Activated CD4-positive, alpha-beta T cell treated with anti-CD3 and anti-CD28 coated beads, Interleukin-2, amount 50 U/mL, for 16 hours (primary cell): Measurements from ENCODE around the gene STX4.
A peak's percentile ranks its signal among the peaks of the same experiment; 100 is the strongest.

Experiments
- DNase-seq: peaks from one replicate; pipeline ENCODE4 v3.0.0-alpha.2; 2020

STX4 gene

DNA sequence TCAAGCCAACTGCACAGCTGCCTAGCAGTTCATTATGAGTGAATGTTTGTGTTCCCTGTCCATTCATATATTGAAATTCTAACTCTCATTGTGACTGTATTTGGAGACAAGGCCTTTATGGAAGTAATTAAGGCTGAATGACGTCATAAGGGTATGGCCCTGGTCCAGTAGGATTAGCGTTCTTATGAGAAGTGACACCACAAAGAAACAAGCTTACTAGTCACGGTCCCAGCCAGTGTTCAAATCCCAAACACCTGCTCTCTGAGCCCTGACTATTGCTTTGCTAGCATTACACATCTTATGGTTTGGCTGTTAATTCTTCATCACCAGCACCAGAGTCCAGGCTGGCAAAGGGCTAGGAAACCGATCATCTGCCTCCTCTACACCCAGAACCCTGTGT, 38.5 kb downstream of the STX4 start:
- DNase-seq: no peak

GRCh38 chr16:31072540-31073141, 39.3 kb downstream of the STX4 start:
- peak; percentile 60 for DNase-seq

DNA sequence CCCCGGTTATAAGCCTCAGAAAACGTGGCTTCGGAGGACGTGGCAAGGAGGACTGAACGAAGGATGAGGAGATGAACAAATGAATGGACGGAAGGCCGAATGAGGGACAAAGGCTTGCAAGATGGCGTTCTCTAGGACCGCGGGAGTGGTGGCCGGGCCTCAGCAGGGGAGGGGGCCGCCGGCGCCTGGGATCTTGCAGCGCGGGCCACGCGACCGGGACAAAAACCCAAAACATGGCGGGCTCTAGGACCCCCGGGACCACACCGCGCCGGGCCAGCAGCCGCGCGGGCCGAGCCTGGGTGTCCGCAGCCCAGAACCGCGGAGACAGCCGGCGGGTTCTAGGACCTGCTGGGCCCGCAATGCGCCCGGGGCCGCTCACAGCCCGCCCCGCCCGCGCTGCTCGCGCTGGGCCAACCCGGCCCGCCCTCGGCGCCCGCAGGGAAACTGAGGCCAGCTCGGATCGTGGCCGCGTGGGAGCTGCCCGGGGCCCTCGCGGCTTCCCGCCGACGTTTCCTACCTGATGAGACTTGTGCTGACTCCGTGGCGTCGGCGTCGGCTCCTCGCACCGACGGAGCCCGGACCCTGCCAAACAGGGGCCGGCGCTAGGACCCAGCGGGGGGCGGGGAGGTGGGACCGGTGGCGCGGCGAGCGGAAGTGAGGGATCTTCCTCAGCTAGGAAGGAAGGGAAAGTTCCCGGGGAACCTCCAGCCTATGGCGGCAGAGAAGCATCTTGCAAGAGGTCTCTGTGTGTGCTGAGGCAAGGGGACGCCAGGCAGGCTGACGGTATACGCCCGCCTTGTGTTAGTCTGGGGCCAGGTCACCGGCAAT, 40.0 kb downstream of the STX4 start:
- DNase-seq: peak; percentile 89

DNA sequence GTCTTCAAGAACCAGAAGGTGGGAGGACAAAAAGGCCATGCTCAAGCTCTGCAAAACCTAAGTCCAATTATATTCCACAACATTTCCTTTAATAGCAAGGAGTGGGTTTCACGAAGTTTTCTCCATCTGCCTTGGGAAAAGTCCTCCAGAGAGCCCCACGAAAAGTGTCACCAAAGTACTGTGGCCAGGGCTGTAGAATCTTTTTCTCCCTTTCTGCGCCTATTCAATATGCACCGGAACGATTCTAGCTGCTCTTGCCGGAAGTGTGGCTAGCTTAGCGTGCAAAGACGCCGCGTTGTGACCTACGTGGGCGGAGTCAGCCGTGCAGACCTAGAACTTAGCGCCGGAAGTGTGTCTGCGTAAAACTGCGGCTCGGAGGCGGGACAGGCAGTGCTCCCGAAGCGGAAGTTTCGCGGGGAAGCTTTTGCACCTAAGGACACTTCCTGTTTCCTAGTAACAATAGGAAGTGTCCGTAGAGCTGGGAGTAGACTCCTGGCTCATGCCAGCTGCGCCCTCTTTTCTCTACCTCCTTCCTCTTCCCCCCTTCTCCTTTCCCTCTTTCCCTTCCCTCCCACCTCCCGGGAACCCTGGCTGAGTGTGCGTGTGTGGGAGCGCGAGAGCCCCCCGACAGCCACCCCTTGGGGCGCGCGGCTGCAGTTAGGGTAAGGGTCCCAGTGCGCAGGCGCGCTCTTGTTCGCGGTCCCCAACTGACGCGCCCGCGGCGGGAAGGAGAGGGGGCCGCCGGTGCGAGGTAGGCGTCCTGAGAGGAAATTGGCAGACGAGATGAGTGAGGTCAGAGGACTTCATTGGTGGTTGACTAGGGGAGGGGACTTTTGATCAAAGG, 40.8 kb downstream of the STX4 start, which contains the start of the genes ZNF646 and ZNF668:
Gene ZNF646, plus strand, starts transcription at position 453 of the 844 bp plus-strand sequence. CDS start 1,903 bp downstream, outside the sequence.
Gene ZNF668, minus strand, starts transcription at position 271 of the 844 bp plus-strand sequence. CDS start 9,781 bp downstream, outside the sequence.
- peak; percentile 99 for DNase-seq

- no peak for DNase-seq
Measured at GRCh38 chr16:31074814-31075183, 41.4 kb downstream of the STX4 start.

DNA sequence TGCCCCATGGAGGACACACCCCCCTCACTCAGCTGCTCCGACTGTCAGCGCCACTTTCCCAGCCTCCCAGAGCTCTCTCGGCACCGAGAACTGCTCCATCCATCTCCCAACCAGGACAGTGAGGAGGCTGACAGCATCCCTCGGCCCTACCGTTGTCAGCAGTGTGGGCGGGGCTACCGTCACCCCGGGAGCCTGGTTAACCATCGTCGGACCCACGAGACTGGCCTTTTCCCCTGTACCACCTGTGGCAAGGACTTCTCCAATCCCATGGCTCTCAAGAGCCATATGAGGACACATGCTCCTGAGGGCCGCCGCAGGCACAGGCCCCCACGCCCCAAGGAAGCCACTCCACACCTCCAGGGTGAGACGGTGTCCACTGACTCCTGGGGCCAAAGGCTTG, 43.0 kb downstream of the STX4 start:
- no peak for DNase-seq

GRCh38 chr16:31077024-31077423, 43.7 kb downstream of the STX4 start:
- no peak for DNase-seq

GRCh38 chr16:31077592-31078396, 44.4 kb downstream of the STX4 start:
- DNase-seq: no peak

DNA sequence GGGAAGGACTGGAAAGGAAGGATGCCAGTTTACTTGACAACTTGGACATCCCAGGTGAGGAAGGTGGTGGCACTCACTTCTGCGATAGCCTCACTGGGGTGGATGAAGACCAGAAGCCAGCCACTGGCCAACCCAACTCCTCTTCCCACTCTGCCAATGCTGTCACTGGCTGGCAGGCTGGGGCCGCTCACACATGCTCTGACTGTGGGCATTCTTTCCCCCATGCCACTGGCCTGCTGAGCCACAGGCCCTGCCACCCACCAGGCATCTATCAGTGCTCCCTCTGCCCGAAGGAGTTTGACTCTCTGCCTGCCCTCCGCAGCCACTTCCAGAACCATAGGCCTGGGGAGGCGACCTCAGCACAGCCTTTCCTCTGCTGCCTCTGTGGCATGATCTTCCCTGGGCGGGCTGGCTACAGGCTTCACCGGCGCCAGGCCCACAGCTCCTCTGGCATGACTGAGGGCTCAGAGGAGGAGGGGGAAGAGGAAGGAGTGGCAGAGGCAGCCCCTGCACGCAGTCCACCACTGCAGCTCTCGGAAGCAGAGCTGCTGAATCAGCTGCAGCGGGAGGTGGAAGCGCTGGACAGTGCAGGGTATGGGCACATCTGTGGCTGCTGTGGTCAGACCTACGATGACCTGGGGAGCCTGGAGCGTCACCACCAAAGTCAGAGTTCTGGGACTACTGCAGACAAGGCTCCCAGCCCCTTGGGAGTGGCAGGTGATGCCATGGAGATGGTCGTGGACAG, 45.4 kb downstream of the STX4 start:
- no peak for DNase-seq

- DNase-seq: no peak
Measured at GRCh38 chr16:31079342-31079944, 46.1 kb downstream of the STX4 start.

DNA sequence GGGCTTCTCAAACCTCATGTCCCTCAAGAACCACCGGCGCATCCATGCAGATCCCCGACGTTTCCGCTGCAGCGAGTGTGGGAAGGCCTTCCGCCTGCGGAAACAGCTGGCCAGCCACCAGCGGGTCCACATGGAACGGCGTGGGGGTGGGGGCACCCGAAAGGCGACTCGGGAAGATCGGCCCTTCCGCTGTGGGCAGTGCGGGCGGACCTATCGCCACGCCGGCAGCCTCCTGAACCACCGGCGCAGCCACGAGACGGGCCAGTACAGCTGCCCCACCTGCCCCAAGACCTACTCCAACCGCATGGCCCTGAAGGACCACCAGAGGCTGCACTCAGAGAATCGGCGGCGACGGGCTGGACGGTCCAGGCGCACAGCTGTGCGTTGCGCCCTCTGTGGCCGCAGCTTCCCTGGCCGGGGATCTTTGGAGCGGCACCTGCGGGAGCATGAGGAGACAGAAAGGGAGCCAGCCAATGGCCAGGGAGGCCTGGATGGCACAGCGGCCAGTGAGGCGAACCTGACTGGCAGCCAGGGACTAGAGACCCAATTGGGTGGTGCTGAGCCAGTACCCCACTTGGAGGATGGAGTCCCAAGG, 46.8 kb downstream of the STX4 start:
- no peak for DNase-seq

DNA sequence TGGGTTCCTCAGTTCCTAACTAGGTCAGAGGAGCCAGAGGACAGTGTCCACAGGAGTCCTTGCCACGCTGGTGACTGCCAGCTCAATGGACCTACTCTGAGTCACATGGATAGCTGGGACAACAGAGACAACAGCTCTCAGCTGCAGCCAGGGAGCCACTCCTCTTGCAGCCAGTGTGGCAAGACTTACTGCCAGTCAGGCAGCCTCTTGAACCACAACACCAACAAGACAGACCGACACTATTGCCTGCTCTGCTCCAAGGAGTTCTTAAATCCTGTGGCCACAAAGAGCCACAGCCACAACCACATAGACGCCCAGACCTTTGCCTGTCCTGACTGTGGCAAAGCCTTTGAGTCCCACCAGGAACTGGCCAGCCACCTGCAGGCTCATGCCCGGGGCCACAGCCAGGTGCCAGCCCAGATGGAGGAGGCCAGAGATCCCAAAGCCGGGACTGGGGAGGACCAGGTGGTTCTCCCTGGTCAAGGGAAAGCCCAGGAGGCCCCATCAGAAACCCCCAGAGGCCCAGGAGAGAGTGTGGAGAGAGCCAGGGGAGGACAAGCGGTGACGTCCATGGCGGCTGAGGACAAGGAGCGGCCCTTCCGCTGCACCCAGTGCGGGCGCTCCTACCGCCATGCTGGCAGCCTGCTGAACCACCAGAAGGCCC, 47.5 kb downstream of the STX4 start:
- no peak for DNase-seq

DNA sequence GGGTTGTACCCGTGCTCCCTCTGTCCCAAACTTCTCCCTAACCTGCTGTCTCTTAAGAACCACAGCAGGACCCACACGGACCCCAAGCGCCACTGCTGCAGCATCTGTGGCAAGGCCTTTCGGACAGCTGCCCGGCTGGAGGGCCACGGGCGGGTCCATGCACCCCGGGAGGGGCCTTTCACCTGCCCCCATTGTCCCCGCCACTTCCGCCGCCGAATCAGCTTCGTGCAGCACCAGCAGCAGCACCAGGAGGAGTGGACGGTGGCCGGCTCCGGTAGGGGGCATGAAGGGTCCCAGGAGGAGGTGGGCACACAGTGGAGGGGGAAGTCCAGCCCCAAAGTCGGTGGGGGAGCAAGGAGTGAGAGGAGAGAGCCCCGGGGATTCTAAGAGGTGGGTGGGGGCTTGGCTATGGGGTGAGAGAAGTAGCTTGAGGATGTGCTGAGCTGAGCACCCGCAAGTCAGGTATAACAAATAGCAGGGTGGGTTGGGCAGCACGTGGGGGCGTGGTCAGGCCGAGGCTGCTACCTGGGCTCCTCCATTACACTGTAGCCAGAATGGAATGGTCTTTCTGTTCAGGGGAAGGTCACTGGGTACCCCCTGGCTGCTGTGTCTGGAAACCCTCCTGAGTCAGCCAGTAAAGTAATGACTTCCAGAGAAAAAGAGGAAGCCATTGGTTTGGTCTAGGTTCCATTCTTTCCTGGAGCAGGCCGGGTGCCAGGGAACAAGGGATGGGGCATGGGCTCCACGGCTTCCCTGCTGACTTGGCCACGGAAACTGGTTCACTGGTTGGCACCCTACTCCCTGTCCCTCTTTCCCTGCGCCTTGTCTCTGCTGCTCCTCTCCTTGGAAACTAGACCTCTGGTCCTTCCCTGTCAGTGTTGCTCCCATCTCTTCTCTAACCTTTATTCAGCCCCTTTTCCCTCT, 48.3 kb downstream of the STX4 start:
- DNase-seq: no peak

GRCh38 chr16:31082368-31083045, 49.1 kb downstream of the STX4 start:
- no peak for DNase-seq

DNA sequence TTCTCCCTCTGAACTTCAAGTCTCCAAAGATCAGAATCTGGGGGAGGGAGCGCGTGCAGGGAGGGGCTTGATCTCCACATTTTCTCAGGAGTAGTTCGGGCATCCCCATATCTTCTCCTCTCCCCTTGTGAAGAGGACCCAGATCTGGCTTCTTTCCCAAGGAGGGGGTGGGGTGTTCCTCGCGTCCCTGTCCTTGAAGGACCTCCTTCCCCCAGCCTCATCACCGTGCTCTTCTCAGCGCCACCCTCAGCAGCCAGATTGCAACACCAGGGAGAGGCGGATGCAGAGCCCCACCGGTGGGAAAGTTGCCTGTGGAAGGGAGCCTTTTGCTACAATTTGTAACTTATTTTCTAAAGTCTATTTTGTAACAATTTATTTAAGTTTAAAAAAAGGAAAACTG, 49.7 kb downstream of the STX4 start:
- no peak for DNase-seq

- no peak for DNase-seq
Measured at GRCh38 chr16:31083556-31083955, 50.2 kb downstream of the STX4 start.

- DNase-seq: no peak
Measured at GRCh38 chr16:31083981-31084380, 50.6 kb downstream of the STX4 start.

DNA sequence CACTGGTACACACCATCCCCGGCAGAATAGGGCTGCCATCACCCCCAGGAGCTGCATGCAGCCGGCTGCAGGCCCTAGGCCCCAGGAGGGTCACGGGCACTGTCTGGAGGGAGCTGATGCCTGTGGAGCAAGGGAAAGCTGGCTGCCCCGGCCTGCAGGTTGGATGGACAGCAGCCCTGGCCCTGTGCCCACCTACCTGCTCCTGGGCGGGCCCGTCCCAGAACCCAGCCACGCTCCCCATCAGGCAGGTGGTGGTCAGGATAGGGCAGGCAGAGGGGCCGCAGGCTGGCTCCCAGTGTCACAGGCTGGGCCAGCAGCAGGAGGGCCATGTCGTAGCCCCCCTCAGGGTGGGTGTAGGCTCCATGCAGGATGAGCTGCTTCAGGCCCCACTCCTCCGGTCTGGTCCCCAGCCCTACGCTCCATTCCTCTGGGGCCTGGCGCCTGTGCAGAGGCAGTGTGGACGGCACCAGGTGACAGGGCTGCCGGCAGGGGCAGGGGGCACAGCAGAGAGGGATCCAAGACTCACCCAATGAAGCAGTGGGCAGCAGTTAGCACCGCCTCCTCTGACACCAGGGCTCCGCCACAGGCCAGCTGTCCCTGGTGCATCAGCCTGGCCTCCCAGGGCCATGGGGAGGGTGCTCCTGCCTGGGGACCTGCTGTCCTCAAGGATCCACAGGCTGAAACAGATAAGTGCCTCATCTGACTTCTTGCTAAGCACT, 51.4 kb downstream of the STX4 start:
- DNase-seq: no peak
